CD4-positive, alpha-beta T cell (primary cell): Measurements from ENCODE around the gene LANCL2. TPM values are rescaled to one million over a fixed set of nuclear protein-coding genes. Genes with fewer than 3 reads are reported as not detected.

Source experiments
- ATAC-seq: fragments of 200-7000 bp; cut with Tn5 transposase; one replicate; pipeline ENCODE4 v1.10.0; 2022; ENCODE audit warnings: mild to moderate bottlenecking; ENCODE audit not compliant: poor library complexity
- CTCF ChIA-PET: fragments of 350-600 bp; sonication (Branson Sonifier 250); formaldehyde crosslinking; loops from one replicate; lab custom pipeline; 2021; ENCODE audit warnings: antibody characterized with exemption, inconsistent platforms; lab: Charles Lee
- POLR2A ChIA-PET: fragments of 350-600 bp; sonication (Branson Sonifier 250); formaldehyde crosslinking; loops from one replicate; lab custom pipeline; 2021; ENCODE audit warnings: antibody characterized with exemption, inconsistent platforms; lab: Charles Lee
- DNase-seq, 14 experiments: peaks; one replicate each; pipeline ENCODE4 v3.0.0-alpha.2; 2013 to 2020; ENCODE audit warnings: mixed read lengths in 2 of 14
- H3K27ac ChIP-seq, 2 donors: one replicate each; pipeline versions ENCODE4 v1.5.1 to v1.7.0; 2013; ENCODE audit warnings: low read length in 2 of 2, low read depth in 1 of 2, mild to moderate bottlenecking in 1 of 2
- H3K27me3 ChIP-seq, 2 experiments: 1 replicate in 1 of 2; 2 replicates in 1 of 2; pipeline versions ENCODE4 v1.6.1 to v1.7.0; 2013; ENCODE audit warnings: low read length in 2 of 2, control low read depth in 1 of 2, mild to moderate bottlenecking in 1 of 2, moderate library complexity in 1 of 2; ENCODE audit not compliant: insufficient read depth in 2 of 2, control insufficient read depth in 1 of 2
- H3K36me3 ChIP-seq: one replicate; pipeline ENCODE4 v1.6.1; 2013; ENCODE audit warnings: low read length, control low read depth; ENCODE audit not compliant: insufficient read depth
- H3K4me1 ChIP-seq: one replicate; pipeline ENCODE4 v1.6.1; 2013; ENCODE audit warnings: low read length, control low read depth; ENCODE audit not compliant: insufficient read depth
- H3K4me3 ChIP-seq: one replicate; pipeline ENCODE4 v1.5.1; 2013; ENCODE audit warnings: mild to moderate bottlenecking, low read length, moderate library complexity
- H3K9me3 ChIP-seq, 2 experiments: 1 replicate in 1 of 2; 2 replicates in 1 of 2; pipeline versions ENCODE4 v1.6.1 to v1.7.0; 2013; ENCODE audit warnings: low read length in 2 of 2, mild to moderate bottlenecking in 2 of 2, control low read depth in 1 of 2, moderate library complexity in 1 of 2; ENCODE audit not compliant: control insufficient read depth in 1 of 2, insufficient read depth in 1 of 2
- H3K27ac Mint-ChIP-seq: one replicate; pipeline ENCODE4 v1.8.0; 2020; ENCODE audit warnings: mixed read lengths
- H3K27me3 Mint-ChIP-seq: one replicate; pipeline ENCODE4 v1.8.0; 2021; ENCODE audit warnings: mixed read lengths
- H3K36me3 Mint-ChIP-seq: one replicate; pipeline ENCODE4 v1.8.0; 2021; ENCODE audit warnings: low read depth, mixed read lengths
- H3K4me1 Mint-ChIP-seq: one replicate; pipeline ENCODE4 v1.8.0; 2021; ENCODE audit warnings: low read depth, mixed read lengths
- H3K4me3 Mint-ChIP-seq: one replicate; pipeline ENCODE4 v1.8.0; 2020; ENCODE audit warnings: mild to moderate bottlenecking, mixed read lengths
- H3K9me3 Mint-ChIP-seq: one replicate; pipeline ENCODE4 v1.8.0; 2020; ENCODE audit warnings: mixed read lengths
- CTCF ChIP-seq: fragments of 200-600 bp; IDR thresholded peaks from one replicate; pipeline ENCODE4 v1.8.0; 2022; ENCODE audit warnings: antibody characterized with exemption, mild to moderate bottlenecking
- intact Hi-C, 2 experiments: fragments of 100-400 bp; cut with DNase I in 1 of 2; cut with micrococcal nuclease in 1 of 2; formaldehyde crosslinking; loops; one replicate each; pipeline versions ENCODE4 v1.15.1 to v1.9.0; 2023 to 2025; cut with DNase I, micrococcal nuclease
- total RNA-seq, 174 experiments: library from RNA in 2 of 174; stranded (reverse) in 2 of 174; gene quantifications; one replicate each; pipeline ENCODE4 v1.2.3 and lab custom pipeline; 2021 to 2026

LANCL2 gene
- total RNA-seq, 2 experiments from 2014 or later: 7.1 to 9.0 TPM

GRCh38 chr7:55377162-55377817 lies 12.2 kb downstream of the LANCL2 start:
- Mint-ChIP-seq H3K4me1 (no peaks in the 10 kb centered on the region), H3K4me3 (no peak overlapping the region), H3K9me3 (no peaks in the 10 kb centered on the region), H3K27me3 (no peaks in the 10 kb centered on the region), H3K36me3 (peaks cover 5% of the 10 kb centered on the region), H3K27ac (no peak overlapping the region)
- Histone ChIP-seq H3K27ac (no peak overlapping the region), H3K27me3 (no peaks in the 10 kb centered on the region), H3K4me3 (no peak overlapping the region), H3K9me3 (no peaks in the 10 kb centered on the region), H3K4me1 (no peaks in the 10 kb centered on the region), H3K36me3 (no peaks in the 10 kb centered on the region)
- ChIA-PET CTCF (interaction anchor here (0.7 kb wide), 1 partner anchor 29 kb away, joined by 3 read pairs; no protein-coding TSS in a partner anchor), POLR2A (interaction anchor here (0.9 kb wide), 1 partner anchor 11 kb away, joined by 3 read pairs; no protein-coding TSS in a partner anchor)
- DNase-seq: no peak
- TF ChIP-seq CTCF: no peak
- intact Hi-C loops: no loop called here
- no peak for ATAC-seq

- CTCF ChIA-PET: no interaction called here
- peaks cover 21% of the 10 kb centered on the region for H3K36me3 Mint-ChIP-seq
- no peak for DNase-seq
- H3K27ac Mint-ChIP-seq: no peak overlapping the region
- H3K4me1 ChIP-seq: no peaks in the 10 kb centered on the region
- intact Hi-C loops: no loop called here
- no peaks in the 10 kb centered on the region for H3K27me3 Mint-ChIP-seq
- no peak overlapping the region for H3K27ac ChIP-seq
- H3K4me1 Mint-ChIP-seq: no peaks in the 10 kb centered on the region
- no peaks in the 10 kb centered on the region for H3K27me3 ChIP-seq
- no peak overlapping the region for H3K4me3 Mint-ChIP-seq
- no peak for ATAC-seq
- no peaks in the 10 kb centered on the region for H3K36me3 ChIP-seq
- no peak for TF ChIP-seq CTCF
- no peaks in the 10 kb centered on the region for H3K9me3 Mint-ChIP-seq
- POLR2A ChIA-PET: no interaction called here
- no peak overlapping the region for H3K4me3 ChIP-seq
- H3K9me3 ChIP-seq: peaks cover 0 to 3% of the 10 kb centered on the region in 2 experiments
These were observed 14.1 kb downstream of the LANCL2 start for GRCh38 chr7:55379285-55379684.

- no peak overlapping the region for H3K4me3 Mint-ChIP-seq
- Histone ChIP-seq H3K36me3 (no peaks in the 10 kb centered on the region), H3K9me3 (peaks cover 3 to 10% of the 10 kb centered on the region in 2 experiments), H3K27ac (no peak overlapping the region), H3K4me3 (no peak overlapping the region), H3K27me3 (no peaks in the 10 kb centered on the region), H3K4me1 (no peaks in the 10 kb centered on the region)
- H3K4me1 Mint-ChIP-seq: no peaks in the 10 kb centered on the region
- no peak for DNase-seq
- H3K27ac Mint-ChIP-seq: no peak overlapping the region
- H3K9me3 Mint-ChIP-seq: peaks cover 3% of the 10 kb centered on the region
- TF ChIP-seq CTCF: no peak
- CTCF ChIA-PET: interaction anchor here (0.6 kb wide), 1 partner anchor 18 kb away, joined by 5 read pairs; no protein-coding TSS in a partner anchor
- intact Hi-C loops: no loop called here
- POLR2A ChIA-PET: no interaction called here
- peaks cover 35% of the 10 kb centered on the region for H3K36me3 Mint-ChIP-seq
- H3K27me3 Mint-ChIP-seq: no peaks in the 10 kb centered on the region
- ATAC-seq: no peak
These were observed 16.1 kb downstream of the LANCL2 start for GRCh38 chr7:55381189-55381588.
